Natural killer cell (primary cell): ENCODE results near the gene ZNF26. TPM values are rescaled to one million over a fixed set of nuclear protein-coding genes. Genes with fewer than 3 reads are reported as not detected.
A peak's percentile ranks its signal among the peaks of the same experiment; 100 is the strongest.
"Not testable (repeated sequence)": the region's sequence is repeated elsewhere in the genome, so short reads cannot be mapped to it uniquely, and the experiment has no call there.

ENCODE experiments used
- ATAC-seq, 3 donors: fragments of 150-1000 bp in 2 of 3; fragments of 200-7000 bp in 1 of 3; cut with Tn5 transposase; 1 replicate in 1 of 3; 2 replicates in 2 of 3; pipeline ENCODE4 v1.10.0; 2021; ENCODE audit warnings: mild to moderate bottlenecking in 2 of 3, moderate library complexity in 2 of 3
- DNase-seq, 2 donors: peaks; one replicate each; pipeline versions ENCODE4 v3.0.0 to v3.0.0-alpha.2; 2013 to 2021; ENCODE audit warnings: mixed read lengths in 1 of 2
- H3K27ac ChIP-seq: one replicate; pipeline ENCODE4 v1.5.1; 2013; ENCODE audit warnings: mild to moderate bottlenecking, low read length
- H3K27me3 ChIP-seq: one replicate; pipeline ENCODE4 v1.6.1; 2013; ENCODE audit warnings: low read length; ENCODE audit not compliant: control insufficient read depth, insufficient read depth
- H3K36me3 ChIP-seq: one replicate; pipeline ENCODE4 v1.6.1; 2013; ENCODE audit warnings: low read length; ENCODE audit not compliant: control insufficient read depth, insufficient read depth
- H3K4me1 ChIP-seq: one replicate; pipeline ENCODE4 v1.6.1; 2013; ENCODE audit warnings: low read length; ENCODE audit not compliant: control insufficient read depth, insufficient read depth
- H3K4me3 ChIP-seq: one replicate; pipeline ENCODE4 v1.5.1; 2013; ENCODE audit warnings: low read length
- H3K9me3 ChIP-seq: one replicate; pipeline ENCODE4 v1.6.1; 2013; ENCODE audit warnings: low read length; ENCODE audit not compliant: control insufficient read depth, insufficient read depth
- H3K27ac Mint-ChIP-seq, 2 donors: one replicate each; pipeline ENCODE4 v1.8.0; 2022; ENCODE audit warnings: mild to moderate bottlenecking in 2 of 2, mixed read lengths in 2 of 2, moderate library complexity in 1 of 2
- H3K27me3 Mint-ChIP-seq, 2 donors: one replicate each; pipeline ENCODE4 v1.8.0; 2022; ENCODE audit warnings: low read depth in 2 of 2, mixed read lengths in 2 of 2
- H3K36me3 Mint-ChIP-seq: one replicate; pipeline ENCODE4 v1.8.0; 2022; ENCODE audit warnings: mixed read lengths
- H3K4me1 Mint-ChIP-seq, 2 donors: one replicate each; pipeline ENCODE4 v1.8.0; 2022; ENCODE audit warnings: mixed read lengths in 2 of 2
- H3K4me3 Mint-ChIP-seq: one replicate; pipeline ENCODE4 v1.8.0; 2022; ENCODE audit warnings: mild to moderate bottlenecking, moderate library complexity, mixed read lengths
- H3K9me3 Mint-ChIP-seq, 2 donors: one replicate each; pipeline ENCODE4 v1.8.0; 2022; ENCODE audit warnings: mixed read lengths in 2 of 2
- WGBS: methylation state at CpG from one replicate; pipeline ENCODE4 v1.1.7; 2013; ENCODE audit warnings: missing lambda C conversion rate; ENCODE audit not compliant: insufficient coverage; 5-methylcytosine and 5-hydroxymethylcytosine counted together
- intact Hi-C: fragments of 100-400 bp; cut with micrococcal nuclease; formaldehyde crosslinking; loops from one replicate; pipeline ENCODE4 v1.14.2; 2022
- total RNA-seq, 4 donors: library from RNA; stranded (reverse); fragments of 120-200 nt in 1 of 4; gene quantifications; one replicate each; pipeline versions ENCODE4 v1.2.3 to v1.2.4, GENCODE V29; 2013 to 2022
- TF ChIP-seq, protein P1 (sequence below): fragments of 200-600 bp; IDR thresholded peaks from one replicate; pipeline ENCODE4 v1.8.0; 2022; ENCODE audit warnings: antibody characterized with exemption

Gene ZNF26, protein sequence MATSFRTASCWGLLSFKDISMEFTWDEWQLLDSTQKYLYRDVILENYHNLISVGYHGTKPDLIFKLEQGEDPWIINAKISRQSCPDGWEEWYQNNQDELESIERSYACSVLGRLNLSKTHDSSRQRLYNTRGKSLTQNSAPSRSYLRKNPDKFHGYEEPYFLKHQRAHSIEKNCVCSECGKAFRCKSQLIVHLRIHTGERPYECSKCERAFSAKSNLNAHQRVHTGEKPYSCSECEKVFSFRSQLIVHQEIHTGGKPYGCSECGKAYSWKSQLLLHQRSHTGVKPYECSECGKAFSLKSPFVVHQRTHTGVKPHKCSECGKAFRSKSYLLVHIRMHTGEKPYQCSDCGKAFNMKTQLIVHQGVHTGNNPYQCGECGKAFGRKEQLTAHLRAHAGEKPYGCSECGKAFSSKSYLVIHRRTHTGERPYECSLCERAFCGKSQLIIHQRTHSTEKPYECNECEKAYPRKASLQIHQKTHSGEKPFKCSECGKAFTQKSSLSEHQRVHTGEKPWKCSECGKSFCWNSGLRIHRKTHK
- 10 to 100 TPM; 38.7 to 45.1 (median 43.0) TPM for total RNA-seq
- total RNA-seq (2013) = 26.7 TPM

DNA sequence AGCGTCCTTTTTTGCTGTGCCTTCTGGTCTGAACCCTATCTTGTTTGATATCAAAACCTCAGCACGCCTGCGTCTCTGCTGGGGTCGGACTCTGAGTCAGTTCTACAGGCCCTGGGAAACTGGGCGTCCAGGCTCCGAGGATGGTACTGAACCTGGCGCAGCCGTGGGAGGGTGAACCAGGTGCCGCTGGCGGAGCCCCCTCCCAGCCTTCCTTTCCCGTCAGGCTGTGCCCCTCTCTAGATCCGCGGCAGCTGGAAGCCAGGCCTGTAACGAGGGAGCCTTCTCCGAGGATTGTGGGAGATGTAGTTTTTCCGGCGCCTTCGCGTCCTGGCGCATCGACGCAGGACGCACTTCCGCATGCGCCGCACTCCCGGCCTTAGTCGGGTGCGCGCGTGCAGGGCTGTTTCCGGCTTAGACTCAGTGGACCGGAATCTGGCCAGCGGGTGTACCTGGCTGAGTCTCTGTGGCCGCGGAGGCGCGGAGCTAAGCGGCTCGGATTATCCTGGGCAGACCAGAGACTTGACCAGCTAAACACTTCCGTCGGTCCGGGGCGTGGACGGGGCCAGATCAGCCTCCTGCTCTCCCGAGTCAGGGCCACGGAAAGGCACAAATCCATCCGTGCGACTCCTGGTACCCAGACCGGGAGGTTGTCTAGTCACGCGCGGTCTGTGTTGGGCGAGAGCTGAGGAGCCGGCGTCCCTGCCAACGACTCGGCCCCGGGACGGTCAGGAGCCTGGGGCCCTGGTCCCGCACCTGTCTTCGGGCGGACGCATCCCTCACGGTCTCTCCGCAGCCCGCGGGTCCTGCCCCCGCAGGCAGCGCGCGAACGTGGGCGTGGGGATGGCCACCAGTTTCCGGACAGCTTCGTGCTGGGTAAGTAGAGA is at the start of gene ZNF26:
Gene ZNF26, plus strand, starts transcription at position 367 of the 884 bp plus-strand sequence. Its CDS starts 474 bp downstream, at position 841.
- Histone ChIP-seq H3K4me1 (peaks cover 23% of the 10 kb centered on the region), H3K36me3 (peaks cover 8% of the 10 kb centered on the region), H3K27me3 (peaks cover 3% of the 10 kb centered on the region), H3K4me3 (peak within 1 kb of the TSS; percentile 73), H3K9me3 (peaks cover under 1% of the 10 kb centered on the region), H3K27ac (peak within 1 kb of the TSS; percentile 89)
- intact Hi-C loops = loop anchor here (1.0 to 2.0 kb wide), 6 partner anchors 30 to 195 kb away; partner anchors contain the start of genes CHFR, ZNF10, ZNF140 and ZNF268
- under 1% methylated on average over 76 of the region's 76 CpGs for WGBS
- peak within 1 kb of the TSS; percentile 92 for H3K4me3 Mint-ChIP-seq
- peak within 1 kb of the TSS; percentile 95 to 96 for H3K27ac Mint-ChIP-seq
- DNase-seq = peak; percentile 80 to 95
- ATAC-seq = peak; percentile 96 to 99 (median 98)
- TF ChIP-seq, protein P1, sequence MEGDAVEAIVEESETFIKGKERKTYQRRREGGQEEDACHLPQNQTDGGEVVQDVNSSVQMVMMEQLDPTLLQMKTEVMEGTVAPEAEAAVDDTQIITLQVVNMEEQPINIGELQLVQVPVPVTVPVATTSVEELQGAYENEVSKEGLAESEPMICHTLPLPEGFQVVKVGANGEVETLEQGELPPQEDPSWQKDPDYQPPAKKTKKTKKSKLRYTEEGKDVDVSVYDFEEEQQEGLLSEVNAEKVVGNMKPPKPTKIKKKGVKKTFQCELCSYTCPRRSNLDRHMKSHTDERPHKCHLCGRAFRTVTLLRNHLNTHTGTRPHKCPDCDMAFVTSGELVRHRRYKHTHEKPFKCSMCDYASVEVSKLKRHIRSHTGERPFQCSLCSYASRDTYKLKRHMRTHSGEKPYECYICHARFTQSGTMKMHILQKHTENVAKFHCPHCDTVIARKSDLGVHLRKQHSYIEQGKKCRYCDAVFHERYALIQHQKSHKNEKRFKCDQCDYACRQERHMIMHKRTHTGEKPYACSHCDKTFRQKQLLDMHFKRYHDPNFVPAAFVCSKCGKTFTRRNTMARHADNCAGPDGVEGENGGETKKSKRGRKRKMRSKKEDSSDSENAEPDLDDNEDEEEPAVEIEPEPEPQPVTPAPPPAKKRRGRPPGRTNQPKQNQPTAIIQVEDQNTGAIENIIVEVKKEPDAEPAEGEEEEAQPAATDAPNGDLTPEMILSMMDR = no peak
- peaks cover 6% of the 10 kb centered on the region for H3K36me3 Mint-ChIP-seq
- H3K27me3 Mint-ChIP-seq = peaks cover 3 to 17% of the 10 kb centered on the region in 2 donors
- H3K9me3 Mint-ChIP-seq = peaks cover 0 to 3% of the 10 kb centered on the region in 2 donors
- peaks cover 28 to 34% of the 10 kb centered on the region in 2 donors for H3K4me1 Mint-ChIP-seq

DNA sequence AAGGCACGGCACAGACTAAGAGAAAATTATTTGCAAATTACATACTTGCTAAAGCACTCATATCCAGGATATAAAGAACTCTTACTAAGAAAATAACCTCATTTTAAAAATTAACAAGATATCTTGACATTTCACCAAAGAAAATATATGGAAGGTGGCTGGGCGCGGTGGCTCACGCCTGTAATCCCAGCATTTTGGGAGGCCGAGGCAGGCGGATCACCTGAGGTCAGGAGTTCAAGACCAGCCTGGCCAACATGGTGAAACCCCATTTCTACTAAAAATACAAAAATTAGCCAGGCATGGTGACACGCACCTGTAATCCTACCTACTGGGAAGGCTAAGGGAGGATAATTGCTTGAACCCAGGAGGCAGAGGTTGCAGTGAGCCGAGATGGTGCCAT is 49.2 kb upstream of the ZNF26 start:
- Mint-ChIP-seq H3K9me3 (peaks cover 12 to 17% of the 10 kb centered on the region in 2 donors), H3K36me3 (peaks cover 35% of the 10 kb centered on the region)
- H3K27ac Mint-ChIP-seq, H3K27ac ChIP-seq, H3K4me1 Mint-ChIP-seq, ATAC-seq, H3K4me3 Mint-ChIP-seq, H3K4me3 ChIP-seq, H3K36me3 ChIP-seq, intact Hi-C loops, H3K27me3 Mint-ChIP-seq, DNase-seq, H3K27me3 ChIP-seq, H3K4me1 ChIP-seq: not testable (repeated sequence)
- WGBS = 87% methylated on average over 2 of the region's 8 CpGs
- H3K9me3 ChIP-seq = peaks cover 45% of the 10 kb centered on the region

DNA sequence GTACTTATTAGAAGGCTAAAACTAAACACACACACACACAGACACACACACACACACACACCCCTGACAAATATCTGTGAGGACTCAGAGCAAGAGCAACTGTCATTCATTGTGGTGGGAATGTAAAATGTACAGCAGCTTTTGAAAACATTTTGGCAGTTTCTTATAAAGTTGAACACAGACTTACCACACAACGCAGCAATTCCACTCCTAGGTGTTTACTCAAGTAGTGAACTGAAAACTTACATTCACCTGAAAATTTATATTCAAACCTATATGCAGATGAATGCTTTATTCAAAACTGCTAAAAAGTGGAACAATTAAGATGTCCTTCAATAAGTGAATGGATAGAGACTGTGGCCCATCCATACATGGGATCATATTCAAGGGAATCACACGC is 48.7 kb upstream of the ZNF26 start:
- ATAC-seq (no peak), DNase-seq (no peak)
- Mint-ChIP-seq H3K4me3 (no peak overlapping the region), H3K9me3 (peaks cover 12 to 17% of the 10 kb centered on the region in 2 donors), H3K36me3 (peaks cover 37% of the 10 kb centered on the region), H3K27ac (no peak overlapping the region), H3K27me3 (no peaks in the 10 kb centered on the region), H3K4me1 (no peaks in the 10 kb centered on the region)
- intact Hi-C loops = no loop called here
- 100% methylated on average over 2 of the region's 2 CpGs for WGBS
- Histone ChIP-seq H3K9me3 (peaks cover 49% of the 10 kb centered on the region), H3K4me1 (no peaks in the 10 kb centered on the region), H3K4me3 (no peak overlapping the region), H3K36me3 (peaks cover 7% of the 10 kb centered on the region), H3K27me3 (no peaks in the 10 kb centered on the region), H3K27ac (no peak overlapping the region)
- TF ChIP-seq, protein P1 = no peak

DNA sequence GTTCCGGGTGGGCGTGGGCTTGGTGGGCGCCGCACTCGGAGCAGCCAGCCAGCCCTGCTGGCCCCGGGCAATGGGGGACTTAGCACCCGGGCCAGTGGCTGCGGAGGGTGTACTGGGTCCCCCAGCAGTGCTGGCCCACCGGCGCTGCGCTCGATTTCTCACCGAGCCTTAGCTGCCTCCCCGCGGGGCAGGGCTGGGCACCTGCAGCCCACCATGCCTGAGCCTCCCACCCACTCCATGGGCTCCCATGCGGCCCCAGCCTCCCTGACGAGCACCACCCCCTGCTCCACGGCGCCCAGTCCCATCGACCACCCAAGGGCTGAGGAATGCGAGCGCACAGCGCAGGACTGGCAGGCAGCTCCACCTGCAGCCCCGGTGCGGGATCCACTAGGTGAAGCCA is 47.4 kb upstream of the ZNF26 start:
- DNase-seq, H3K4me1 ChIP-seq, H3K27me3 ChIP-seq, H3K4me1 Mint-ChIP-seq, H3K27ac Mint-ChIP-seq, H3K4me3 ChIP-seq, intact Hi-C loops, H3K4me3 Mint-ChIP-seq, H3K27ac ChIP-seq, H3K27me3 Mint-ChIP-seq, ATAC-seq: not testable (repeated sequence)
- Histone ChIP-seq H3K9me3 (peaks cover 54% of the 10 kb centered on the region), H3K36me3 (peaks cover 19% of the 10 kb centered on the region)
- peaks cover 12 to 17% of the 10 kb centered on the region in 2 donors for H3K9me3 Mint-ChIP-seq
- 97% methylated on average over 15 of the region's 25 CpGs for WGBS
- H3K36me3 Mint-ChIP-seq = peaks cover 37% of the 10 kb centered on the region
